Amniotic stem cell (primary cell): ENCODE results near the gene NHS.

ENCODE experiments used
- DNase-seq: peaks from one replicate; lab custom pipeline; 2025; lab: John Stamatoyannopoulos, UW

The NHS gene

DNA sequence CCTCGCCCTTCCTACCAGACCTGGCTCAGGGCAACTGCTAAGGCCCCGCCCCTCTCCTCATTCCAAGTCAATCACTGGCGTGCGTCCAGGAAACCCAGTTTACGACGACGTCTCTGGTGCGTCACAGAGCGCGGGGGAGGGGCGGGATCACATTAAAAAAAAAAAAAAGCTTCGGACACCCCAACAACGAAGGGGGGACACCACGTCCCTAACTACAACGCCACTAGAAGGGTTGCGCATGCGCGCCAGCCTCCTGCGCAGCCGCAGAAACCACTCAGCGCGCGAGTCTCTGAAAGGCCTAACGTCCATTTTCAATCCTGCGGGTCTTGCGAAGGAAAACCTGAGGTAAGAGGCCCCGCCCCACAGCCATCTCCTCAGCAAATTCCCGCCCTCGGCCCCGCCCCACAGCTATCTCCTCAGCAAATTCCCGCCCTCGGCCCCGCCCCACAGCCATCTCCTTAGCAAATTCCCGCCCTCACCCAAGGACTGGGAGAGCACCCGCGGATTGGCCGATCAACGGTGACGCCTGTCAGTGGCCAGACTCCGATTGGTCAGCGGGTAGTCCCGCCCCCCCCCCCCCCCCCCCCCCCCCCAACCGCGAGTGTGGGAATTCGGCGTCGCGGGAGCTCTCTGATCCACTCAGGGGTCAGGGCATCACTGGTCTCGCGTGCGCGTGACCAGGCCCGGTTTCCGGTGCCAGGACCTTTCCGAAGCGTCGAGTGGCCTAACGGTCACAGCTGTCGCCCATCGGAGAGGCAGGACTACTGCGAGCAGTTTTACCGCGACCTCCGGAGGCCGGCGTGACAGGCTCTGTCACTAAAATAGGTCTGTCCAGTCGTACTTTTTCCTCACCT, 362.1 kb downstream of the NHS start, which contains the start of gene SCML1:
Gene SCML1, plus strand, starts transcription at position 638 of the 854 bp plus-strand sequence. CDS start 6,694 bp downstream, outside the sequence.
- DNase-seq = peak; percentile 91

DNA sequence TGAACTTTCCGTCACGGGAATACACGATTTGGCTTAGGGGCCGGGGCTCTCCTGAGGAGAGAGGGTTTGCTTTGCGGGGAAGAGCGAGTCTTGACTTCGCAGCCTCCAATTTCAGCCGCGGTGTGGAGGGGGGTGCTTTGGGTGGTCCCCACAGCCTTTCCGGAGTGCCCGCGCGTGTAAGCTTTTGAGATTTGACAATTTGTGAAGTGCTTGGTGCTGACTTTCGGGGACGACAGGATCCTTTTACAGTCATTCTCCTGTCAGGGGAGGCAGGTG, 362.6 kb downstream of the NHS start:
- DNase-seq = no peak

DNA sequence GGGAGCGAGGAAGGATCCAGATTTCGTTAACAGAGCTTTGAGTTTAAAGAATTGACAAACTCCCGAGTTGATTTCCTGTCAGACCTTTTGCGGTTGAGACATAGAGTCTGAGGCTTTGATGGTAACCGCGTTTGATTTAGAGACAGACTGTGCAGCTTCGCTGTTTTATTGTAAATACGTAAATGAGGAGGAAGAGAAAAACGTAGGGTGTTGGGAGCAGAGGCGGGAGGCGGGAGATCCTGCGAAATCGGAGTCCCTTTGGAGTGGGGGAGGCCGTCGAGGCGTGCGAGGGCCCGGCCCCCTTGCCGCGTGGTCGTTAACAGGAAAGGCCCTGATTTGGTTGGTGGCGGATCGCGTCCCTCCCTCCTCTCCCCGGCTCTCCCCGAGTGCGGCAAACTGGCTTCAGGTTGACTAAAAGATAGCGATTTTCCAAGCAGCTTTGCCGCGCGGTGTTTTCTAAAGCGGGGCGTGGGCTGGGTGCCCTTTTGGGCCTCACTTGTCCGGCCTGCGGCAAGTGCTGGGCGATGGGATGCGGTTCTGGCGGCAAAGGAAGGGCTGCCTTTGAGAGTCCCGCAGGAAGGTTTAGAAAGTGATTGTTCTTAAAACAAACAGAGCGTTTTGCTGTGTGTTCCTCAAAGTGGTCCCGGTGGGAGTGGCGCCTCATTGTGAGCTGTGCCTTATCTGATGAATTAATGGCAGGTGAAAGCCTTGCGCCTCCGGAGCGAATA, 363.1 kb downstream of the NHS start:
- DNase-seq = no peak

DNA sequence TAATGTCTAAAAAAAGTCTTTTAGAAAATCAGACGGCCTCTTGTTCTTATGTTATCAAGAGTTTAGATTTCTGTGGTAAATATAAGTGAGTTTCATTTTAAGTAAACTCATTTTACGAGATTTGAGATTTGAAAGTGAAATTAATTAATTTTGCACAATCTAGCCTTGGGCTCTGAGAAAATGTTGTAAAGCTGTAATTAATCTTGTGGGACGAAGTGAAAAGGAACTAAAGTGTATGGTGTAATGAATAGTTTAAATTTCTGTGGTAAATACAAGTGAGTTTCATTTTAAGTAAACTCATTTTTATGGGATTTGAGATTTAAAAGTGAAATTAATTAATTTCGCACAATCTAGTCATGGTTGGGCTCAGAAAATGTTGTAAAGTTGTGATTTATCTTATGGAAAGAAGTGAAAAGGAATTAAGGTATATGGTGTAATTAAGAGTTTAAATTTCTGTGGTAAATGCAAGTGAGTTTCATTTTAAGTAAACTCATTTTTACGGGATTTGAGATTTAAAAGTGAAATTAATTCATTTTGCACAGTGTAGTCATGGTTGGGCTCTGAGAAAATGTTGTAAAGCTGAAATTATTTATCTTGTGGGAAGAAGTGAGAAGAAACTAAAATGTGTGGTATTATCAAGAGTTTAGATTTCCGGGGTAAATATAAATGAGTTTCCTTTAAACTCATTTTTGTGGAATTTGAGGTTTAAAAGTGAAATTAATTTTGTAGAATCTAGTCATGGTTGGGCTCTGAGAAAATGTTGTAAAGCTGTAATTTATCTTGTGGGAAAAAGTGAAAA, 363.9 kb downstream of the NHS start:
- no peak for DNase-seq

DNA sequence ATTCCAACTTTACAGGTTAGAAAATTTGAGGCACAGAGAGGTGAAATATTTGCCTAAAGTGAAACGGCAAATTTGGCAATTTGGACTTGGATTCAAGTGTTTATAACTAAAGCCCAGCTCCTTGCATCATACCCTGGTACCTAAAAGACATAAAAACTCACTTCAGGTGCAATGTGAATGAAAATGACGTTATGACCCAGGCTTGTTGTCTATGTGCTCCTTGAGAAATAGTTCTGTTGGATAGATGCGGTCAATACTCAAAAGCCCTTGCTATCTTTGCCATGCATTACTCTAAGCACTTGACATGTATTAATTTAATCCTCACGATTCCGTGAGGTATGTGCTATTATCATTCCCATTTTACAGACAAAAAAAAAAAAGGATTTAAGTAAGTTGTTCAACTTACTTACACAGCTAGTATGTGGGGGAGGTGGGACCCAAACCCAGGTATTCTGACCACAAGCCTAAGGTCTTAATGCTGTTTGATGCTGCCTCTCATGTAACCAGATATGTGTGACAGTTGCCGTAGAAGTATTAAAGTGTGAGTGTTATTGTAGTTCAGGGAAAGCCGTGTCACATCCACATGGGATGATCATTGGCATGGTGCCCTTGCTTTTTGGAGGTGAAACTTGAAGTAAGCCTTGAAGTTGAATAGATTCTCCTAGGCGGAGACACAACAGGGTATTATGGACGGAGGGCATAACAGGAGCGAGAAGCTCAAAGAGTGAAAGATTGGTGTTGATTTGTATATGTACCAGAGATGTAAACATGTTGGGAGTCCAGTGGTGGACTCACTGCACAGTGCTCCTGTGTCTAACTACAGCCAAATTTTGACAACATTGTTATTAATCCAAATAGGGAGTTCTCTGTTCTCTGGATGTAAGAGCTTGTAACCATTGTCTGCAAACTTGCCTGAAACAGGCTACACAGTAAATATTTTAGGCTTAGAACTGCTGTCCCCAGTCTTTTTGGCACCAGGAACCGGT, 365.4 kb downstream of the NHS start:
- no peak for DNase-seq

DNA sequence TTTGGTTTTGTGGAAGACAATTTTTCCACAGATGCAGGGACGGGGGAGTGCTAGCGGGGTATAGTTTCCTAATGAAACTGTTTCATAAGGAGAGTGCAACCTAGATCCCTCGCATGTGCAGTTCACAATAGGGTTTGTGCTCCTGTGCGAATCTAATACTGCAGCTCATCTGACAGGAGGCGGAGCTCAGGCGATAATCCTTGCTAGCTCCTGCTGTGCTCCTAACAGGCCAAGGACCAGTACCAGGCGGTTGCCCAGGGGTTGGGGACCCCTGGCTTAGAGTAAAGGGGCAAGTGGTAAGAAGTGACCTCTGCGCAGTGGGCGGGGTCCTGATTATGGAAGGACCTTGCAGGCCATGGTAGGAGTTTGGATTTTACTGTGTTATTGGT, 366.1 kb downstream of the NHS start:
- no peak for DNase-seq

DNA sequence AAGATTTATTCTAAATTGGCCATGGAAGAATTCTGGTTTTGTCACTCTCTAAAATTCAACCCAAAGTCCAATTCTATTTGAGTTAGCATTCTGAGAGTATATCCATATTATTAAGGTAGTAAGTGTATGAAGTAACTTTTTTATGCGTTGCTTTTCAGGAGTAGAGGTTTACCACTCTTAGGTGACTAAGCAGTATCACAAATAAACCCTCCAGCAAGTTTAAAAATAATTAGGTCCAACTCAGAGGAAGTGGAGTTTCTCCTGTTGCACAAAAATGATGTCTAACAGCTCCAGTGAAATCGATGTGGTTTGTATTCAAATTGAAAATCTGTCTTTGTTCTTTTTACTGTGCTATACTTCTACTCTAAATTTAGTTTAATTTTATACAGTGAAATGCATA, 368.9 kb downstream of the NHS start:
- no peak for DNase-seq

DNA sequence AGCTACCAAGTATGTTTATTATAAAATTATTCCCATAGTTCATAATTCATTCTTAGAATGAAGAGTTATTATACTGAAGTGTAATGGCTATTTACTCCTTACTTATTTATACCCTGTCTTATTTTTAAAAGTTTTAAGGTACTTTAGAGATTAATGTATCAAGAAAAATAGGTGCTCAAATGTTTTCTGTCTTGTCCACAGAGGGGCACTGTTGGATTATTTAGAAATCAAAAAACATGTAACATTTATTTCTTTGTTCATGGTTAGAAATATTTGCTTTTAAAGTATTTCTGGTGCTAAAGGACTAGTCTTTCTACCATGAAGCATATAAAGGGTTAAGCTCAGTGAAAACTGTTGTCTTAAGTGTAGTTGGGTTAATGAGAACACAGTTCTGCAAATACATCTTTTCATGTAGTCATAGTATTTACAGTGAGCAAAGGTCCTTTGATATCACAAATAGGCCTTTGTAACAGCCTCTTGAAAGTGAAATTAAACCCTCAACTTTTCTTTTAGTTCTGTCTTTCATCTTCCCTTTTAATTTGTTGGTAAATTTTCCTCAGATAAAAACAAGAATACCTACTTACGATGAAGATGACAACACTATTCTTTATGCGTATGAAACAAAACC, 370.0 kb downstream of the NHS start:
- DNase-seq = peak; percentile 0

DNA sequence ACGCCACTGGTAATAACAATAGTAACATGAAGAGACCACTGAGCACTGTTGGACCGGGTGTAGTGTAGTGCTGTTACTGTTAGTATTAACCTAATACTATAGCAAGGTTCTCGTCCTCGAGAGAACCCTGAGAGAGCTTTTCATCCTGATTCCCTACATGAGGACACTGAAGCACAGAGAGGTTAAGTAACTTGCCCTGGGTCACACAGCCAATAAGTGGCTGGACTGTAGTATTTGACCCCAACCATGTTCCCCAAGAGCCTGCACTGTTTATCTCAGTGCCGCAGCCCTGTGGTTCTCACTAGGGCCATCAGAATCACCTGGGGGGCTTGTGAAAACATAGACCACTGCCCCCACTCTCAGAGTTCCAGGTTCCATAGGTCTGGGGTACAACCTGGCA, 372.7 kb downstream of the NHS start:
- no peak for DNase-seq

DNA sequence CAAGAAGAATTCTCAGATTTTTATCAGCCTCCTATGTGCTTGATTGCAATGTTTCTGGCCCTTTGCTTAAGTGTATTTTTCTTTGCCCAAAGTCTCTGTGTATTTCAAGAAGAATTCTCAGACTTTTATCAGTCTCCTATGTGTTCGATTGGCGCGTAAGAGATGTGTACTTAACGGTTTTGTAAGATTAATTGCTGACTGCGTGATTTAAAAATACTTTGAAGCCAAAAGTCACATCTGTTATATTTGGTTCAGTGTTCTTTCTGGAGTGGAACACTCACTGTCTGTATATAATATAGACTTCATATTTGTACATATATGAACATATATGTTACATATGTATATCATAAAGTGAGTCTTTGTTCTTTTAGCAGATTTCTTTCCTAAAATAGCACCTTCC, 373.7 kb downstream of the NHS start:
- DNase-seq = no peak

DNA sequence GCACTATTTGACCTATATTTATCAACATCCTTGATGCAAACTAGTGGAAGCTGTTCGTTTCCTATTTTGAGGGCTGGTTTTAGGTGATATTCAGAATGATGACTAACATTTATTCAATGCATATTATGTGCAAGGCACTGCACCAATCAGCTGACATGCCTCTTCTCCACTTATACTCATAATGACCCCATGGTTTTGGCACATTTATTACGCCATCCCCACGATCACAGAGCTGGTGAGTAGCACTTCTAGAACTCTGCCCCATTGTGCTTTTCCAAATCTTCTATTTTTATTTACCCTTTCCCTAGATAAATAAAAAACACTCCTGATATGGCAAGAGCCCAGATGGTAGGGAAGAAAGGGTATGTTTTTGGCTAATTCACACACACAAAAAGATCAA, 375.4 kb downstream of the NHS start:
- no peak for DNase-seq

DNA sequence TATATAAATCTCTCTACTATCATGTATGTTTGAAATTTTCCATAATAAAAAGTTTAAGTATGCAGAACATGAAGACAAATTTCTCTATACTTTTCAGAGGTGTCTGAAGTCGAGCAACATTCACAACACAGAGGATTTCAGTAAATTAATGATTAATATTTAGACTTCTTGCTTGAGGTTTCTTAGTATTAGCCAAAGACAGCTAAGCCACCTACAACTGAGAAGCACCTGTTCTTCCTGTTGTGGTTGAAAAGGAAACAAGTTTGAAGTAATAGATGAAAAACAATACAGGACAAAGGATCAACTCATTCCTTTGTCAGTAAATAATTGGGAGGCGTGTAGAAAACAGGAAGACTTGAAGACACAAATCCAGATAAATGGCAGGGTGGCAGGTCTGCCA, 383.4 kb downstream of the NHS start:
- DNase-seq = no peak

DNA sequence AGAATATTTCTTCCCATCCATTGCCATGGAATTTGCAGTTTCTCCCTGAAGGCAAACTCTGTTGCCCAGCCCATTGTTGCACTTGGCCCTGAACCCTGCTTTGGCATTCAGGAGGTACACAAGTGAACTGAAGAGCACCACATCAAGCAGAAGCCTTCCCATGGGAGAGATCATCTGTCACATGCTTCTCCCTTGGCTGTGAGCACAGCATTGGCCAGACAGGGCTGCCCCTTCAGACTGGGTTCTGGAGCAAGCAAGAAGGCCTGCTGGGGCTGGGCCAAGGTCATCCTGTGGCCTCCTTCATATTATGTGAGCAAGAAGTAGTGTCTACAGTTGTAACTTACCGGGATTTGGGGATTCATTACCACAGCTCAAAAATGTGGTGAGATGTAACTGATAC, 385.0 kb downstream of the NHS start:
- no peak for DNase-seq

DNA sequence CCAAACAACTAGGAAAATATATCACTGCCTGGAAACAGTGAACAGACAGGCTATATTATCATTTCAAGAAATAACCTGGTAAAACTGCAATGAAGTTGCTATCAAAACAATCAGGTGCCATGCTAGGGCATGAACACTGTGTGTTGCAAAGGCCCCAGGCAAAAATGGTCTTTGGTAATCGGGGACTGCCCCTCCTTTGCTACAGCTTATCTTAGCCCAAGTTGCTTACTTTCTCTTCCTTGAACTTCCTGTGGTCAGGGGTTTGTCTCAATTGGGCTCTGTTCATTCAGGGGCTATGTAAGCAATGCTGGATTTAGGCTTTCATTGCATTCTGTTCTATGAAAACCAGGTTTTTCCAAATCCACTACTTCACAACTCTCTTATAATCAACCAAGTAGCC, 392.7 kb downstream of the NHS start:
- no peak for DNase-seq

DNA sequence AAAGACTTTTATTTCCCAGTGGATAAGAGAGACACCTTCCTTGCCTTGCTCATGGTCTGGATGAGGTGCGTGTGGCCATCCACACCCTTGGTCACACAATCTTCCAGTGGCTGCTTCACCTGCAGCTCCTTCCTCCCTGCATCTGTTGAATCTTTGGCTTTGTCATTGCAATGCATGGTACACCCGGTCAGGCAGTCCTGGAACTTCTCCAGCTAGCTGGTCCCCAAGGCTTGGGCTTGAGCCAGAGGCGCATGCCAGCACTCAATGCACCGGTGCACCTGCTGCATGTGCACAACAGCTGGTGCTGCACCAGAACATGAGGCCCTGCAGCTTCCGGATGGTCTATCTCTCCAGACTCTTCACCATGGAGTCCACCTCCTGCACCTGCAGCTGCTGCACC, 394.0 kb downstream of the NHS start:
- DNase-seq = no peak

DNA sequence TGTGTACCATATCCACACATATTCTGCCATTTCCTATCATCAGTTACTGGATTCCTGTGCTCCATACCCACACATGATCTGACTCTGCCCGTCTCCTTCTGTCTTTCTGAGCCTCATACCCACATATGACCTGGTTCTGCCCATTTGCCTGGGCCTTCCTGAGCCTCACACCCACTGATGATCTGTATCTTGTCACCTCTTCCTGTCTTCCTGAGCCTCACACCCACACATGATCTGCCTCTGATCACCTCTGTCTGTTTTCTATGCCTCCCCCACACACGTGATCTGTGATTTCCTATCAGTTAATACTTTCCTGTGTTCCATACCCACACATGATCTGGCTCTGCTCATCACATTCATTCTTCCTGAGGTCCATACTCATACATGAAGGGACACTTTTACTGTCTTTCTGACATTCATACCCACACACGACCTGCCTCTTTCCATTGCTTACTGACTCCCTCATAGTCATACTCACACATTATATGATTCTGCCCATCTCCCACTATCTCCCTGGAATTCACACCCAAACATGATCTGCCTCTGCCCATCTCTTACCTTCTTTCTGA, 394.8 kb downstream of the NHS start:
- DNase-seq = no peak

DNA sequence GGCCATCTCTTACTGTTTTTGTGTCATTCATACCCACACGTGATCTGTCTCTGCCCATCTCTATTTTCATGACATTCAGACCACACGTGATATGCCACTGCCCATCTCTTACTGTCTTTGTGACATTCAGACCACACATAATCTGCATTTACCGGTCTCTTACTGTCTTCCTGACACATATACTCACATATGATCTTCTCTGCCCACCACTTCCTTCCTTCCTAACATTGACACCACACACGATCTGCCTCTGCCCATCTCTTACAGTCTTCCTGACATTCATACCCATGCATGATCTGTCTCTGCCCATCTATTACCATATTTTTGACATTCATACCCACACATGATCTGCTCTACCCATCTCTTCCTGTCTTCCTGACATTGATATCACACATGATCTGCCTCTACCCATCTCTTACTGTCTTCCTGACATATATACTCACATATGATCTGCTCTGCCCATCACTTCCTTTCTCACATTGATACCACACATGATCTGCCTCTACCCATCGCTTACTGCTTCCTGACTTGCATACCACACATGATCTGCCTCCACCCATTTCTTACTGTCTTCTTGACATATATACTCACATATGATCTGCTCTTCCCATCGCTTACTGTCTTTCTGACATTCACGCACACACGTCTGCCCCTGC, 398.3 kb downstream of the NHS start:
- DNase-seq = no peak

DNA sequence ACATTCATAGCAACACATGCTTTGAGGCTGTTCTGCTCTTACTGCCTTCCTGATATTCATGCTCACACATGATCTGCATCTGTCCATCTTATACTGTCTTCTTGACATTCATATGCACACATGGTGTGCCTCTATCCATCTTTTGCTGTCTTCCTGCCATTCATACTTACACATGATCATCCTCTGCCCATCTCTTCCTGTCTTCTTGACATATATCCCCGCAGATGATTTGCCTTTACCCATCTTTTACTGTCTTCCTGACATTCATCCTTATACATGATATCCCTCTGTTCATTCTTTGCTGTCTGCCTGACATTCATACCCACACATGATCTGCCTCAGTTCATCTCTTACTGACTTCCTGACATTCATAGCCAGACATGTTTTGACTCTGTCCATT, 399.1 kb downstream of the NHS start:
- no peak for DNase-seq

DNA sequence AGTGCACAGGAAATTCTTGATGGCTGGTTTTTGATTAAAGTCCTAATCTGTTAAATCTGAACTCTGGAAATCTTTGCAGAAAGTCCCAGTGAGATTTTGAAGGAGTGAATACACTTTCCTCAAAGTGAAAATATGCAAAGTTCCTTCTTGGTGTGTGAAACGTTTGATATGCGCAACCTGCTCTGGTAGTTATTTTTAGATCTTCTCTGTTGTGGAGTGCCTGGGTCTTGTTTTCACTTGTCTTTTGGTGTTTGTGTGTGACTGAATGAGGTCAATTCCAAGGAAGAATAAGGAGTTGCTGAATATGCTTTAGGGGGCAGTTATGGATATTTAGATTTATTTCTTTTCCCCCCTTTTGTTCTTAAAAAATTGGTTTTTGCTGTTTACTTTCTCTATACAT, 404.0 kb downstream of the NHS start:
- no peak for DNase-seq

DNA sequence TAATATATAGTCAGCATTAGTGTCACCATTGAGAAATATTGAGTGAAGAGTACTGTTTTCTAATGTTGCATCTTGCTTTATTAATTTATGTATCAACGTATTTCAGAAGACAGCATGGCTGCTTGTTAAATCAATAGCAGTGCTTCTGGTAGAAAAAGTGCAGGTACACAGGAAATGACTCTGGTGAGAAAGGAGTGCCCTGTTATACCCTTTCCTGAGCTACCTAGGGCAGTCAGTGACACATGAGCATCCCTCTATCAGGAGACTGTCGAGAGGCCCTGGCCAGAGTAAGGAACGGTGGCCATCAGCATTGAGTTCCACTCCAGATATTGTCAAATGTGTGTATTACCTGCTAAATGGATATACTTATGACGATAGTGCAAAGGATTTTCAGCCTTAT, 404.4 kb downstream of the NHS start:
- DNase-seq = no peak
